H1 (cell line): ENCODE measurements around the gene APEX2. TPM values are rescaled to one million over a fixed set of nuclear protein-coding genes. Genes with fewer than 3 reads are reported as not detected.

Source experiments
- CTCF ChIA-PET: fragments of 300-600 bp; sonication (Branson Sonifier 250); formaldehyde crosslinking; loops from one replicate; lab custom pipeline; 2021; ENCODE audit not compliant: partially characterized antibody; lab: Charles Lee
- POLR2A ChIA-PET: fragments of 300-600 bp; sonication (Branson Sonifier 250); formaldehyde crosslinking; loops from one replicate; lab custom pipeline; 2021; ENCODE audit warnings: inconsistent platforms; ENCODE audit not compliant: partially characterized antibody; lab: Charles Lee
- DNase-seq, 2 experiments: peaks; one replicate each; pipeline versions ENCODE4 v3.0.0 to v3.0.0-alpha.2; 2010 to 2022; ENCODE audit warnings: low spot score in 2 of 2, low read depth in 1 of 2, mixed read lengths in 1 of 2
- FAIRE-seq: peaks from 2 replicates; lab custom pipeline; 2011; peaks lifted over from hg19 to GRCh38; lab: Jason Lieb, UNC
- H2AFZ ChIP-seq: 2 replicates; pipeline ENCODE4 v1.8.1; 2012; ENCODE audit warnings: low read length, inconsistent platforms
- H2AK5ac ChIP-seq: 2 replicates; pipeline ENCODE4 v1.6.1; 2013; ENCODE audit warnings: low read depth, low read length
- H2BK120ac ChIP-seq: replicated peaks from 2 replicates; pipeline ENCODE3; 2013; ENCODE audit warnings: low read depth, low read length, inconsistent platforms
- H2BK12ac ChIP-seq: 2 replicates; pipeline ENCODE4 v1.6.1; 2013; ENCODE audit warnings: low read depth, low read length
- H2BK15ac ChIP-seq: 2 replicates; pipeline ENCODE4 v1.6.1; 2013; ENCODE audit warnings: low read length
- H2BK20ac ChIP-seq: 2 replicates; pipeline ENCODE4 v1.6.1; 2013; ENCODE audit warnings: low read length
- H2BK5ac ChIP-seq: 2 replicates; pipeline ENCODE4 v1.6.1; 2013; ENCODE audit warnings: low read depth, low read length
- H3K14ac ChIP-seq: 2 replicates; pipeline ENCODE4 v1.6.1; 2013; ENCODE audit warnings: inconsistent platforms; ENCODE audit not compliant: insufficient read length
- H3K18ac ChIP-seq: 2 replicates; pipeline ENCODE4 v1.6.1; 2013; ENCODE audit warnings: low read length; ENCODE audit errors: extremely low read depth
- H3K23ac ChIP-seq: 2 replicates; pipeline ENCODE4 v1.6.1; 2013; ENCODE audit warnings: inconsistent platforms; ENCODE audit not compliant: insufficient read length
- H3K23me2 ChIP-seq: 2 replicates; pipeline ENCODE4 v1.6.1; 2013; ENCODE audit warnings: low read depth, low read length
- H3K27ac ChIP-seq: 2 replicates; pipeline ENCODE4 v1.6.1; 2011; ENCODE audit warnings: low read depth, low read length, inconsistent platforms
- H3K27me3 ChIP-seq, 4 experiments: replicated peaks in 1 of 4; 1 replicate in 1 of 4; 2 replicates in 3 of 4; pipeline versions ENCODE4 v1.6.1 to v1.8.1; 2011 to 2013; ENCODE audit warnings: low read length in 3 of 4, mild to moderate bottlenecking in 3 of 4, inconsistent platforms in 2 of 4, mixed read lengths in 2 of 4, moderate library complexity in 1 of 4; ENCODE audit not compliant: control insufficient read depth in 3 of 4, insufficient read depth in 3 of 4; ENCODE audit errors: extremely low read depth in 1 of 4
- H3K36me3 ChIP-seq, 4 experiments: 2 replicates each; pipeline versions ENCODE4 v1.6.1 to v1.8.1; 2011 to 2013; ENCODE audit warnings: mild to moderate bottlenecking in 4 of 4, low read length in 3 of 4, moderate library complexity in 2 of 4, control low read depth in 1 of 4, inconsistent platforms in 1 of 4; ENCODE audit not compliant: insufficient read depth in 4 of 4, control insufficient read depth in 2 of 4
- H3K4ac ChIP-seq: replicated peaks from 2 replicates; pipeline ENCODE3; 2013; ENCODE audit warnings: low read length, low read depth, mixed read lengths, inconsistent platforms; ENCODE audit not compliant: insufficient read length
- H3K4me1 ChIP-seq, 4 experiments: replicated peaks in 1 of 4; 1 replicate in 1 of 4; 2 replicates in 3 of 4; pipeline versions ENCODE4 v1.6.1 to v1.8.1; 2011 to 2013; ENCODE audit warnings: low read length in 3 of 4, inconsistent platforms in 2 of 4, mixed read lengths in 1 of 4; ENCODE audit not compliant: insufficient read depth in 4 of 4, control insufficient read depth in 3 of 4
- H3K4me2 ChIP-seq, 2 experiments: 2 replicates each; pipeline versions ENCODE4 v1.6.1 to v1.8.1; 2011 to 2013; ENCODE audit warnings: low read depth in 2 of 2, low read length in 2 of 2, control low read depth in 1 of 2, inconsistent platforms in 1 of 2, mild to moderate bottlenecking in 1 of 2; ENCODE audit not compliant: insufficient read depth in 1 of 2
- H3K4me3 ChIP-seq, 4 experiments: fragments of 200-600, 300-600 bp in 1 of 4; sonication (generic), shearing (Covaris generic), sonication (Bioruptor Twin) in 1 of 4; 2 replicates each; pipeline versions ENCODE4 v1.5.1 to v1.8.1; 2011 to 2016; ENCODE audit warnings: low read length in 4 of 4, low read depth in 3 of 4, control low read depth in 2 of 4, inconsistent platforms in 2 of 4, mild to moderate bottlenecking in 2 of 4, mixed read lengths in 1 of 4, moderate library complexity in 1 of 4; ENCODE audit not compliant: insufficient read depth in 2 of 4; ENCODE audit errors: extremely low read depth in 1 of 4
- H3K56ac ChIP-seq: replicated peaks from 2 replicates; pipeline ENCODE3; 2013; ENCODE audit warnings: low read depth, mild to moderate bottlenecking, mixed read lengths, low read length, inconsistent platforms; ENCODE audit not compliant: insufficient read length
- H3K79me1 ChIP-seq: 2 replicates; pipeline ENCODE4 v1.6.1; 2013; ENCODE audit warnings: low read depth, low read length, control low read depth
- H3K79me2 ChIP-seq, 2 experiments: 2 replicates each; pipeline versions ENCODE4 v1.6.1 to v1.8.1; 2012 to 2013; ENCODE audit warnings: low read length in 2 of 2, mild to moderate bottlenecking in 2 of 2, inconsistent platforms in 1 of 2; ENCODE audit not compliant: insufficient read depth in 2 of 2, control insufficient read depth in 1 of 2
- H3K9ac ChIP-seq, 4 experiments: replicated peaks in 1 of 4; 1 replicate in 1 of 4; 2 replicates in 3 of 4; pipeline versions ENCODE4 v1.6.1 to v1.8.1; 2011 to 2013; ENCODE audit warnings: low read depth in 3 of 4, low read length in 3 of 4, control low read depth in 2 of 4, mild to moderate bottlenecking in 2 of 4, moderate library complexity in 2 of 4, inconsistent platforms in 1 of 4; ENCODE audit errors: extremely low read depth in 1 of 4
- H3K9me3 ChIP-seq, 2 experiments: 2 replicates each; pipeline versions ENCODE4 v1.6.1 to v1.8.1; 2012 to 2013; ENCODE audit warnings: mild to moderate bottlenecking in 2 of 2, moderate library complexity in 2 of 2, control low read depth in 1 of 2, inconsistent platforms in 1 of 2, low read depth in 1 of 2, low read length in 1 of 2, mixed read lengths in 1 of 2; ENCODE audit not compliant: insufficient read depth in 2 of 2
- H4K20me1 ChIP-seq, 2 experiments: replicated peaks in 1 of 2; 2 replicates each; pipeline versions ENCODE3 to v1.8.1; 2011 to 2013; ENCODE audit warnings: inconsistent platforms in 2 of 2, low read length in 2 of 2, mild to moderate bottlenecking in 1 of 2; ENCODE audit not compliant: insufficient read depth in 2 of 2, control insufficient read depth in 1 of 2
- H4K5ac ChIP-seq: 2 replicates; pipeline ENCODE4 v1.6.1; 2013; ENCODE audit warnings: low read length, low read depth, mixed read lengths, inconsistent platforms; ENCODE audit not compliant: insufficient read length
- H4K8ac ChIP-seq: 2 replicates; pipeline ENCODE4 v1.8.0; 2013; ENCODE audit warnings: mild to moderate bottlenecking, moderate library complexity, low read length, inconsistent platforms; ENCODE audit not compliant: insufficient read depth; ENCODE audit errors: extremely low read depth
- H4K91ac ChIP-seq: replicated peaks from 2 replicates; pipeline ENCODE3; 2013; ENCODE audit warnings: low read length, mixed read lengths, inconsistent platforms; ENCODE audit not compliant: insufficient read length
- BACH1 ChIP-seq: IDR thresholded peaks from 2 replicates; pipeline ENCODE4 v1.6.1; 2012; ENCODE audit warnings: low read length, improper control_type of control experiment
- CBX8 ChIP-seq: fragments of 300-800, 300-1000 bp; sonication (generic); IDR thresholded peaks from 2 replicates; pipeline ENCODE4 v1.7.1; 2016; ENCODE audit warnings: low read depth, low read length, borderline replicate concordance
- CEBPB ChIP-seq: IDR thresholded peaks from 2 replicates; pipeline ENCODE4 v1.6.1; 2012; ENCODE audit warnings: low read depth, low read length
- EGR1 ChIP-seq: IDR thresholded peaks from 2 replicates; pipeline ENCODE4 v1.6.1; 2011; ENCODE audit warnings: low read depth, low read length, borderline replicate concordance
- HDAC6 ChIP-seq: IDR thresholded peaks from one replicate; pipeline ENCODE4 v1.7.1; 2012; ENCODE audit warnings: low read depth, mild to moderate bottlenecking, inconsistent platforms, low read length, moderate library complexity
- JUN ChIP-seq: IDR thresholded peaks from 2 replicates; pipeline ENCODE4 v1.6.1; 2011; ENCODE audit warnings: low read depth, mild to moderate bottlenecking, improper control_type of control experiment, low read length
- KDM1A ChIP-seq: fragments of 200-600, 300-600 bp; sonication (generic); IDR thresholded peaks from 2 replicates; pipeline ENCODE4 v1.7.1; 2016; ENCODE audit warnings: mild to moderate bottlenecking, low read length, borderline replicate concordance
- KDM4A ChIP-seq: IDR thresholded peaks from one replicate; pipeline ENCODE4 v1.7.1; 2012; ENCODE audit warnings: low read depth, mild to moderate bottlenecking, moderate library complexity, low read length, inconsistent platforms; ENCODE audit not compliant: severe bottlenecking
- POLR2A ChIP-seq, 2 experiments: IDR thresholded peaks; 1 replicate in 1 of 2; 2 replicates in 1 of 2; pipeline ENCODE4 v1.6.1; 2011; ENCODE audit warnings: low read depth in 2 of 2, low read length in 2 of 2, mild to moderate bottlenecking in 2 of 2; ENCODE audit errors: control extremely low read depth in 1 of 2
- RXRA ChIP-seq: IDR thresholded peaks from 2 replicates; pipeline ENCODE4 v1.6.1; 2011; ENCODE audit warnings: low read depth, mild to moderate bottlenecking, low read length, moderate library complexity; ENCODE audit not compliant: insufficient read depth
- SIRT6 ChIP-seq: IDR thresholded peaks from one replicate; pipeline ENCODE4 v1.7.1; 2012; ENCODE audit warnings: low read length, inconsistent platforms
- SP1 ChIP-seq: IDR thresholded peaks from 2 replicates; pipeline ENCODE4 v1.6.1; 2011; ENCODE audit warnings: low read depth, low read length
- SP2 ChIP-seq: IDR thresholded peaks from 2 replicates; pipeline ENCODE4 v1.6.1; 2012; ENCODE audit warnings: mild to moderate bottlenecking, low read length, inconsistent platforms
- TBP ChIP-seq: IDR thresholded peaks from 2 replicates; pipeline ENCODE4 v1.6.1; 2011; ENCODE audit warnings: low read depth, low read length, improper control_type of control experiment
- TCF12 ChIP-seq: IDR thresholded peaks from 2 replicates; pipeline ENCODE4 v1.6.1; 2011; ENCODE audit warnings: low read depth, mild to moderate bottlenecking, low read length
- polyA plus RNA-seq, 7 experiments: library from polyadenylated mRNA; depleted of rRNA in 3 of 7; stranded (reverse) in 5 of 7; unstranded in 2 of 7; fragments of >200 nt in 5 of 7; fragments of 200-250 nt in 2 of 7; gene quantifications; 1 replicate in 5 of 7; 2 replicates in 1 of 7; 4 replicates in 1 of 7; pipeline versions ENCODE4 v1.2.1 to v1.2.3, GENCODE V29; 2011 to 2013; ENCODE audit warnings: missing spikeins in 2 of 7, mixed read lengths in 2 of 7
- total RNA-seq: library from RNA; stranded (reverse); fragmentation: NEBNext Ultra II Directional; extraction: Animal tissue kit (Norgen Biotek cat#: 25700); gene quantifications from 2 replicates; pipeline ENCODE4 v1.2.1, GENCODE V29; 2021

The APEX2 gene
- total and polyA plus RNA-seq, 2 of the 8 experiments (the other 6 are each of a cell fraction or from before 2014, with no cell fraction given) = 18.9 to 36.4 TPM

GRCh38 chrX:55028611-55029010 is 28.4 kb downstream of the APEX2 start:
- Histone ChIP-seq H3K4me2 (no peak overlapping the region), H4K8ac (no peak overlapping the region), H3K23me2 (no peaks in the 10 kb centered on the region), H2BK120ac (no peak overlapping the region), H2AFZ (no peak overlapping the region), H3K27ac (no peak overlapping the region), H3K4me1 (peaks cover 0 to 3% (median 0%) of the 10 kb centered on the region in 4 experiments; a peak in 1 of 7 replicates), H3K36me3 (no peaks in the 10 kb centered on the region), H4K5ac (no peak overlapping the region), H3K18ac (no peak overlapping the region), H3K79me1 (no peaks in the 10 kb centered on the region), H3K56ac (no peak overlapping the region), H3K27me3 (no peaks in the 10 kb centered on the region), H4K91ac (no peak overlapping the region), H2BK15ac (no peak overlapping the region), H3K9me3 (no peaks in the 10 kb centered on the region), H4K20me1 (no peaks in the 10 kb centered on the region), H3K79me2 (no peaks in the 10 kb centered on the region), H3K23ac (no peak overlapping the region), H2AK5ac (no peak overlapping the region), H3K4me3 (no peak overlapping the region), H3K14ac (no peak overlapping the region), H3K4ac (no peak overlapping the region), H2BK20ac (no peak overlapping the region), H3K9ac (no peak overlapping the region), H2BK5ac (no peak overlapping the region), H2BK12ac (no peak overlapping the region)
- no peak for DNase-seq
- FAIRE-seq = no peak
- ChIA-PET POLR2A (interaction anchor here (1.0 kb wide), 1 partner anchor 218 kb away, joined by 3 read pairs; no protein-coding TSS in a partner anchor), CTCF (interaction anchor here (0.6 kb wide), 1 partner anchor 1044 kb away, joined by 3 read pairs; no protein-coding TSS in a partner anchor)
- TF ChIP-seq JUN (no peak), TBP (no peak), KDM1A (no peak), SP1 (no peak), CBX8 (no peak), BACH1 (no peak), POLR2A (IDR thresholded peaks at IDR 0.05; ENCODE audit: control extremely low read depth in 1 of 2, low read depth in 2 of 2, low read length in 2 of 2) (no peak), TCF12 (no peak), RXRA (no peak), EGR1 (no peak), KDM4A (no peak), SP2 (no peak), CEBPB (no peak), HDAC6 (no peak), SIRT6 (no peak)
